HEK293 (cell line): ENCODE results near the gene TSPAN9.

Source experiments
- PRDM1 ChIP-seq: fragments of 450-650 bp; formaldehyde crosslinking; IDR thresholded peaks from 2 replicates; pipeline ENCODE4; 2016; ENCODE audit warnings: missing biosample characterization, missing genetic modification characterization
- ZBTB8A ChIP-seq: fragments of 450-650 bp; formaldehyde crosslinking; IDR thresholded peaks from 2 replicates; pipeline ENCODE4 v1.5.1; 2016; ENCODE audit warnings: missing biosample characterization, missing genetic modification characterization
- ZNF133 ChIP-seq: fragments of 450-650 bp; formaldehyde crosslinking; IDR thresholded peaks from 2 replicates; pipeline ENCODE4 v1.5.1; 2016; ENCODE audit warnings: missing biosample characterization, missing genetic modification characterization
- ZNF140 ChIP-seq: fragments of 450-650 bp; formaldehyde crosslinking; IDR thresholded peaks from 2 replicates; pipeline ENCODE4 v1.5.1; 2016; ENCODE audit warnings: missing biosample characterization, missing genetic modification characterization
- ZNF274 ChIP-seq, 2 experiments: fragments of 200-500 bp in 1 of 2; fragments of 450-650 bp in 1 of 2; sonication (Bioruptor generic) in 1 of 2; formaldehyde crosslinking in 1 of 2; IDR thresholded peaks; 2 replicates each; pipeline versions ENCODE4 v1.5.1 to v1.6.1; 2014 to 2016; ENCODE audit warnings: borderline replicate concordance in 1 of 2, inconsistent platforms in 1 of 2, low read length in 1 of 2, missing biosample characterization in 1 of 2, missing genetic modification characterization in 1 of 2

DNA sequence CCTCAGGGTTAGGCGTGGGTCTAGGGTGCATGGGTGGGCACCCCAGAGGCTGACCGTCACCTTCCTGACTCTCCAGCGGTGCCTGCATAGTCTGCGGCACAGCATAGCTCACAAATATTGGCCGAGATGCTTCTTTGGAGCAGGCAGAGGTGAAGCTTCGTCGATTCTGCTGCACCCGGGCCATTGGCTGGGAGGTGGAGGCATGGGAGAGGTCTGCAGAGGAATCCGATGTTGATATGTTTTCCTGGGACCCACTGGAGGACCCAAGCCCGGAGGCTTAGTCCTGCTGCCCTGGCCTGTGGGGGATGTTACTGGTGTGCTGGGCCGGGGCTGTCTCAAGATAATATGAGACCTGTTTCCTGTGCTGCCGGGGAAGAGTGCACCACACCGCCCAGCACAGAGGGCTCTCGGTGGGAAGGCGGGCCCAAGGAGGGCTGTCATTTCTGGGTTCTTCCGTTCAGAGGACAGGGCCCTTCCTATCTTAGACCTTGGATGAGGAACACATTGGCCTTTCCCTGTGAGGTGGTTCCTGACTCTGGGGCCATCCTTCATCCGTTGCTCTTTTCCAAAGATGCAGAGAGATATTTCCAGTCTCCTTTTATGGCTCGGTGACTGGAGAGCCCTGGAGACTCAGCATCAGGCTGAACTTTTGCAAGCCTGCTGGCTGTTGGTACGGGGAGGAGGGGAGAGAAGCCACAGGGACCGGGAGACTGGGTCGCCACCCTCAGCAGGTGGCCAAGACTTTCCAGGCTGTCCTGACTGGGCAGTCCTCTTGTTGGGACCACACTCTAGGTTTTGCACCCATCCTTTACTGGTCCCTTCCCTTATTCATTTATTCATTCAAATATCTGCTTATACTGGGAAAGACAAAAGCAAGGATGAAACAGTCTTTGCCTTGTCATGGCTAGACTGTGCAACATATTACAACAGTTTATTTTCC, 143.5 kb downstream of the TSPAN9 start:
- TF ChIP-seq ZBTB8A (tag by site-specific recombination) (no peak), PRDM1 (tag by site-specific recombination) (no peak), ZNF133 (tag by site-specific recombination) (no peak), ZNF274 (IDR thresholded peaks at IDR 0.05; ENCODE audit: low read length) (no peak), ZNF274 (tag by site-specific recombination; IDR thresholded peaks at IDR 0.05; ENCODE audit: borderline replicate concordance) (no peak), ZNF140 (tag by site-specific recombination) (no peak)
